Activated T-cell treated with anti-CD3 and anti-CD28 coated beads for 48 hours (primary cell): ENCODE measurements around the gene HSF4.

Experiments used
- DNase-seq: peaks from one replicate; pipeline ENCODE4 v3.0.0-alpha.2; 2020; ENCODE audit warnings: low read depth

HSF4 gene

DNA sequence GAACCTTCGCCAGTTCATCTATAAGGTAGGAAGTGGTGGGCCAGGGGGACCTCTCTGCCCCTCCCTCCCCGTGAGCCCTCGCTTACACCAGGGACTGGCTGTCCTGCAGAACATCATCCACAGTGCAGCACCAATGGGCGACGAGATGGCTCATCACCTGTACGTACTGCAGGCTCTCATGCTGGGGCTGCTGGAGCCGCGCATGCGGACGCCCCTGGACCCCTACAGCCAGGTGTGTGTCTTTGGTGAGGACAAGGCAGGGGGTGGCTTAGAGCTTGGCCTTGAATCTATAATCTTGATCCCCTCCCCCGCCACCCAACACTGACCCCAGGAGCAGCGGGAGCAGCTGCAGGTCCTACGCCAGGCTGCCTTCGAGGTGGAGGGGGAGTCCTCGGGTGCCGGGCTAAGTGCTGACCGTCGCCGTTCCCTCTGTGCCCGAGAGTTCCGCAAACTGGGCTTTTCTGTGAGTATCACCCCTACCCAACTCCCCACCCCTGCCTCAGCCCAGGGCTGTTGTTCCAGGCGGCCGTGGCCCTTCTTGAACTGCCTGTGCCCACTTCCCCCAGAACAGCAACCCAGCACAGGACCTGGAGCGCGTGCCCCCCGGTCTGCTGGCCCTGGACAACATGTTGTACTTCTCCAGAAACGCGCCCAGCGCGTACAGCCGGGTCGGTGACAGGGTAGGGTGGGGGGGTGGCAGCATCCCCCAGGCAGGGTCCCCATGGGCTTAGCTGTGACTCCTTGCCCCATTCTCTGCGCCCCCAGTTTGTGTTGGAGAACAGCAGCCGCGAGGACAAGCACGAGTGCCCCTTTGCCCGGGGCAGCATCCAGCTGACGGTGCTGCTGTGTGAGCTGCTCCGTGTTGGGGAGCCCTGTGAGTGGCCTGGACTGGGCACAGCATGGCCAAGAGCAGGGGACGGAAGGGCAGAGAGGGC lies 37.1 kb downstream of the HSF4 start:
- no peak for DNase-seq

DNA sequence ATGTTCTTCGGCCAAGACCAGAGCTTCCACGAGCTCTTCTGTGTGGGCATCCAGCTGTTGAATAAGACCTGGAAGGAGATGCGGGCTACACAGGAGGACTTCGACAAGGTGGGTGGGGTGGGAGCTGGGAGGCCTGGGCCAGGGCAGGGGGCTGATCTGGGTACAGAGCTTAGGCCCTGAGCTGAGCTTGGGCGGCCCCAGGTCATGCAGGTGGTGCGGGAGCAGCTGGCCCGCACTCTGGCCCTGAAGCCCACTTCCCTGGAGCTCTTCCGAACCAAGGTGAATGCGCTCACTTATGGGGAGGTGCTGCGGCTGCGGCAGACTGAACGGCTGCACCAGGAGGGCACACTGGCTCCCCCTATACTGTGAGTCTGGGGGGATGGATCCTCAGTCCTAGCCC lies 37.9 kb downstream of the HSF4 start:
- no peak for DNase-seq

DNA sequence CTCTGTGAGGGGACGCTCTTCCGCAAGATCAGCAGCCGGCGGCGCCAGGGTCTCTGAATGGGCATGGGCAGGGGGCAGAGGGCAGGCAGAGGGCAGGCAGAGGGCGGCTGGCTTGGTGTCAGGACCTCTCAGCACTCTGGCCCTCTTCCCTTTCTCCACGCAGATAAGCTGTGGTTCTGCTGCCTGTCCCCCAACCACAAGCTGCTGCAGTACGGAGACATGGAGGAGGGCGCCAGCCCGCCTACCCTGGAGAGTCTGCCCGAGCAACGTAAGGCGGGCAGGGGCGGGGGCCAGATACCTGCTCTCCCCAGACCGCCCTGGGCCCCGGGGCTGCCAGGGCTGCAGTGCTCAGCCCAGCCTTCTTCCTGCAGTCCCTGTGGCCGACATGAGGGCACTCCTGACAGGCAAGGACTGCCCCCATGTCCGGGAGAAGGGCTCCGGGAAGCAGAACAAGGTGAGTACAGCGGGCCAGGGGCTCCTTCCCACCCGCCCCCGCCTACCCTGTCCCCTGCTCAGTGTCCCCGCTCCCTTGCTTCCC lies 38.5 kb downstream of the HSF4 start:
- no peak for DNase-seq

DNA sequence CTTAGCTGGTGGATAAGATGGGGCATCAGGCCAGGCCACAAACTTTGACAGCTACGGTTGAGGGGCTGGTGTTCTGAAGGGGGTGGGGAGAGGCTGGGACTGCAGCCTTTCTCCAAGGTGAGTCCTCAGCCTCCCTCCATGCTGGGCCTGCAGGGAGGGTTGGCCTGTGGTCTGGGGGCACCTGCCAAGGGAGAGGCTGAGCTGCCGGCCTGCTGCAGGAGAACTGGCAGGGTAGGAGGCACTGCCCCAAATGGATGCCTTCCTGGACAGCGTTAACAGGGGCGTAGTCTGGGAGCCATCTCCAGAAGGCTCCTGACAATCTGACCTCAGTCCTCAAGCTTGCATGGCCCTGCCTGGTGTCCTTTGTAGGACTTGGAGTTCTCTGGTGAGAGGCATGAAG lies 39.5 kb downstream of the HSF4 start:
- DNase-seq: no peak

DNA sequence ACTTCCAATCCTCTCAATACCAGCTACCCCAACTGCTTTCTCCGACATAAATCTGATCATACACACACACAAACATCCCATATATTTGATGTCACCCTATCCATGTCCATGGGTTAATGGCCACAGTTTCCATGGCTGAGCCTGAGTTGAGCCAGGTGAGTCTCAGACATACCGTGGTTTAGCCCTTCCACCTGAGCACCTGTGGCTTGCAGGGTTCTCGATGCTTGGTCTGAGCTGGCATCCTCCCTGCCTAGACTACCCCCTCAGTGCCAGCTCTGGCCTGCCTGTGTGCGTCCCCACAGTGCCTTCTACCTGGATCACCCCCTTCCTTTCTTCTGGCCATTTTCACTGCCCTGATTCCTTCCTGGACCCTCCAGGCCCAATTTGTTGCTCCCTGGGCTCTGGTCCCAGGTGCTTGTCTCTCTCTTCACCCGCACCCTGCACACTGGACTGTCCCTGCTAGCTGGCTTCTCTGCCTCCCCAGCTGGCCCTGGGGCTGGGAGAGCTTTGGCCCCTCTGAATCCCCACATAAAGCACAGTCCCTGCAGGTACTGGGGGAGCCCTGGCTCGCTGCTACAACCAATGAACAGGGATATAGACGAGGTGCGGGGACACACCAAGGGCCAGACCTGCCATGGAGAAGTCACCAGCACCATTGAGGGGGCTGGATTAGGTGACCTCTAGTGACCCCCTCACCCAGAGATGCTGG lies 41.7 kb downstream of the HSF4 start:
- DNase-seq: no peak

DNA sequence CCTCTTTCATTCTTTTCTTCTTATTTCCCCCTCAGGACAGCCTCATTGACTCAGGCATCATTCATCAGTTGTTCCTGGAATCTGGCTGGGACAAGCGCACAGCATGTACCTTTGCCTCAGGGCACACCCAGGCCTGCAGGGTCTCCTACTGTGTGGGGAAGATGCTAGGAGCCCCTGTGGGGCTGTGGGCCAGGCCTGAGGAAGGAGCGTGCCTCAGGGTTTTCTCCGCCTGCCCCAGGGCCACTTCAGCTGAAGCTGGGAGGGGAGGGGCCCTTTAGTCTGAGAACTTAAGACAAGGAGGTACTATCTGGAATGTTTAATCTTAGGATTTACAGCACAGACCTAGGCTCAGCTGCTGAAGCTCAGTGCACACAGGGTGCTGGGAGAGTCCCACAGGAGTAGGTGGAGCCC lies 42.3 kb downstream of the HSF4 start:
- DNase-seq: no peak

DNA sequence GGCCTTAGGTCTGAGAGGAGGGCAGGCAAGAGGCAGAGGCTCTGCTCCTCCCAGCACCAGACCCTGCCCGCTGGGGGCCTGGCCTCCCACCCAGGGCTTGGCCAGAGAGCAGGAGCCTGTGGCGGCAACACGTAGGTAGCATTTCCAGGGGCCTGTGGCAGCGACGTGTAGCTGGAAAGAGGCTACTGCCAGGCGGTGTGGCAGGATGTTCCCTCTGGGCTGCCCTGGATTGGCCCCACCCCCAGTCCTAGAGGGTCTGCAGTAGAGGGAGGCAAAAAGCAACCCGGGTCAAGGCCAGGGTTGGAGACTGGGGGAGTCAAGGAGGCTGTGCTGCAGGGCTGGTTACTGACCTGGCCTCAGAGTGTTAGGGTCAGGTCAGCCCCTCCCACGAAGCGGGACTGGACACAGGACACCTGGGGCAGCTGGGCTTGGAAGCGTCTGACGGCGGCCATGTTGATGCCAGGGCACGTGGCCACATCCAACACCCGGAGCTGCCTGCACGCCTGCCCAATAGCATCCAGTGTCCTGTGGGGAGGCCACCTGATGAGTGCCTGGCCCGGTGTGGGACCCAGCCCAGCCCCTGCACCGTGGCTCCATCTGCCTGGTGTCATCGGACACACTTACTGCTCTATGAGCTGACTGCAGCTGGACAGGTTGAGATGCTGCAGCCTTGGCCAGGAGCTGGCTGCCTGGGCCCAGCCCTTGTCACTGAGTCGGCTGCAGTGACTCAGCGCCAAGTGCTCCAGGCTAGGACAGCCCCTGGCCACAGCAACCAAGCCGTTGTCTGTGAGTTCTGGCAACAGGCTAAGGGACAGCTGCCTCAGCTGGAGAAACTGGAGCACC lies 42.9 kb downstream of the HSF4 start:
- DNase-seq: no peak

DNA sequence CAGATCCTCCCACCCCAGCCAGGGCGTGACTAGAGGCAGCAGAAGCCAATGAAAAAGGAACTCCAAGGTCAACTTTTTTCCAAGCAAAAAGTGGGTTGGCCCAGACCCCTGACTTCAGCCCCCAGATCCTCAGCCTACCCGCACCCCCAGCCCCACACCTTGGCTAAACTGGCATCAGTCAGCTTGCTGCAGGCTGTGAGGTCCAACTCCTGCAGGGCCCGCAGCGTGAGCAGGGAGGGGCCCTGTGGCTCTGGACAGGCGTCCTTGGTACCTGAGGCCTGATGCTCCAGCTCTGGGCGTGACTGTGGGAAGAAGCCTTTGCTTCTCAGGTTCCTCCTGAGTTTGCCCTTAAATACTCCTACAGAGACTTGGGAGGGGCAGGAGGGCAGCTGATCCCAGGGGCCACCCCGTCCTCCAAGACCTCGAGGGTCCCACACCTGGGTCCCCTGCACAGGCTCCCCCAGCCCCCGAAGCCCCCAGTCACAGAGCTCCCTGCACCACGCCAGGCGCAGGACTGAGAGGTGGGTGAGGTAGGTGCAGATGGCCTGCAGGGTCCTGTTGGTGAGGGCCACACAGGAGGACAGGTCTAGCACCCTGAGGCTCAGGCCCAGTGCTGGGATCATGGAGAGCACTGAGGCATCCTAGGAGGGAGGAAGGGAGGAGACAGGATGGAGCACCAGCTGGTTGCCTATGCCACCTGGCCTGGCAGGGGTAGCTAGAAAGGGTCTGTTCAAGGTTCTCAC lies 43.8 kb downstream of the HSF4 start:
- DNase-seq: no peak

DNA sequence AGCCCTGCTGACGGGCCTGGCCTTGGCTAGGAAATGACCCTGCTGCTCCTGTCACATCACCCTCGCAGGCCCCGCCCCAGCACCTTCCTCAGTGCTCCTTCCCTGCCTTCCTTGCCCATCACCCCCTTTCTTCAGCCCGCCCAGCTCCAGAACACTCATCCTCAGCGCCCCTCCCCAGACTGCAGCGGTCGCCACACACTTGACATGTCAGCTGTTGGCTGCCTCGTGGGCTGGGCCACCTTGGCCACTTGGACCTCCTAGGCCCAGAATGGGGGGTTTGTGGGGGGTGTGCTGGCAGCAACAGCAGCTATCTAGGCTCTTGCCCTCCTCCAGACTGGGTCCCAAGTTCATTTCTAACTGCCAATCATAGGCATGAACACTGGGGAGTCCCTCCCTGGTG lies 45.0 kb downstream of the HSF4 start:
- no peak for DNase-seq

DNA sequence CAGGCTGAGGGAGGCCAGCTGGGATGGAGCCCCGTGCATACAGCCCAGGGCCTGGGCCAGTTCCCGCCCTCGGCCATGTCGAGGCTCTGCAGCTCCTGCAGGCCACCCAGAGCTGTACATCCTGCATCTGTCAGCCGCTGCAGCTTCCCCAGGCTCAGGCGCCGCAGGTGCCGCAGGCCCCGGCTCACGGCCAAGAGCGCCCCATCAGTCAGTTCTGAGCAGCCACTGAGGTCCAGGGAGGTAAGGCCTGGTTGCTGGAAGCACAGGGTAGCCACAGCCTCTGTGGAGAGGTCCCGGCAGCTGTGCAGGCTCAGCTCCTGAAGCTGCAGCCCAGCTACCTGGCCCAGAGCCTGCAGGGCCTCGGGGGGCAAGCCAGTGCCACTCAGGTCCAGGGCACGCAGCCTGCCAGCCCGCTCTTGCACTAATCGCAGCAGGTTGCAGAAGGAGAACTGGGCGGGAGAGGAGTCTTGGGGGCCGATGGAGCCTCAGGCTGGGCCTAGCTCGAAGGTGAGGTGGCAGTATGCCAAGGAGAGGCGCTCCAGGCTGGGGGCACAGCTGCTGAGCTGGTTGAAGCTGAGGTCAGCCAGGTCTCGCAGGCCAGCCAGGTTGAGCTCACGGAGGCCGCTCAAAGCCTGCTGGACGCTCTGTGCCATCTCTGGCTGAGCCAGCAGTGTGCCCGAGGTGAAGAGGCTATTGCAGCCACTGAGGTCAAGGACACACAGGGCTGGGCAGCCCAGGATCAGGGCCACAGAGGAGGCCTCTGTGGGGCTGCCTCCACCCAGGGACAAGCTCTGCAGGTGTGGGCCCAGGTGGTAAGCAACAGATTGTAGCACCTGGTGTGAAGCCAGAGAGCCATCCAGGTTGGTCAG lies 45.8 kb downstream of the HSF4 start:
- no peak for DNase-seq

DNA sequence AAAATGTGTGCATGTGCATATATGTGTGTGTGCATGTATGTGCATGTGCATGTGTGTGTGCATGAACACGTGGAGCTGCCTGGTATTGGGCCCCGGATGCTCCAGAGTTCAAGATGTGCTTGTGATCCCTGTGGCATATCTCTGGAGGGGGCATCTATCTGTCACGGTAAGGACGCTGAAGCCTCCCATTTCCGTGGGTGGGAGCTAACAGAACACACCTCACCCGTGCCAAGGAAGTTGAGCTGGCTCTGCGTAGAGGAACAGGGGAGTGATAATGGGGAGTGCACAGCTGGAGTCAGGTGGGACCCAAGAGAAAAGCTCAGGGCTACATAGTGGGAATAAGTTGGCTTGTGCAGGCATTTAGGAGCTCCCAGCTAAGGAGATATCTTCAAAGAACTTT lies 47.1 kb downstream of the HSF4 start:
- no peak for DNase-seq

DNA sequence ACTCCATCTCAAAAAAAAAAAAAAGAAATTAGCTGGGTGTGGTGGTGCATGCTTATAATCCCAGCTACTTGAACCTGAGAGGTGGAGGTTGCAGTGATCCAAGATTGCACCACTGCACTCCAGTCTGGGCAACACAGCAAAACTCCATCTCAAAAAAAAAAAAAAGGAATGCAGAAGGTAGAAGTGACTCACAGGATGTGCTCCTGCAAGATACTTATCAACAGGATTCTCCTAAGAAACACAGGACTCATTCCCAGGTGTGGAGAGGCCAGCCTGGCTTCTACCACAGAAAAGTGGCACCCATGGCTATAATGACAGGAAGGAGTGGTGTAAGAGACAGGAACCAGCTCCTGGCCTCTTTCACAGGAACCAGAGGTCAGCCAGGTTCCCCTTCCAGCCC lies 48.2 kb downstream of the HSF4 start:
- DNase-seq: no peak

DNA sequence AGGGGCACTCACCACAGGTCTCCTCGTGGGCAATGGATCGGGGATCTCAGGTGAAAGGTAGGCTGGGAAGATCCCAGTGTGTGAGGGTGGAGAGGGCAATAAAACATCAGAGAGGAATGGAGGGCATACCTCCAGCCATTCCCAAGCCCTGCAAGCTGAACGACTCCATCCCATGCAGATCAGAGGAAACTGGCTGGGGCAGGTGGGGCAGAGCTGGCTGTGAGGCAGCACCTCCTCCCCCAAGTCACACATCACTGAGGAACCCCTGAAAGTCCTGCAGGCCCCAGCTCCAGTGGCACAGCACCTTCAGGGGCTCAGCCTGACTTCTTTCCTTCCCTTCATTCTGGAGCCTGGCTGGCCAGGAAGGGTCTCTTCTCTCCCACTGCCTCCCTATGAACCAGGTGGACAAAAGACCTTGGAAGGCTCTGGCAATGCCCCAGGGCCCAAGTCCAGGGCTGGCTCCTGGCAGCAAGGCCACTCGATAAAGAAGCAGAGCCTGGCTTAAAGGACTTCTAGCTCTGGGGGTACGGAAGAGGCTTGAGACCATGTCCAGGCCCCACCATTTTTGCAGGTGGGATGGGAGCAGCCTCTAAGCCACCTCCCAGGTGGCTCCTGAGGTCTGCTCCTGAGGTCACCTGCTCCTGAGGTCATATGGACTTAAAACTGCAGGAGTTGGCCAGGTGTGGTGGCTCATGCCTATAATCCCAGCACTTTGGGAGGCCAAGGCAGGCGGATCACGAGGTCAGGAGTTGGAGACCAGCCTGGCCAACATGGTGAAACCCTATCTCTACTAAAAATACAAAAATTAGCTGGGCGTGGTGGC lies 48.9 kb downstream of the HSF4 start:
- DNase-seq: no peak

DNA sequence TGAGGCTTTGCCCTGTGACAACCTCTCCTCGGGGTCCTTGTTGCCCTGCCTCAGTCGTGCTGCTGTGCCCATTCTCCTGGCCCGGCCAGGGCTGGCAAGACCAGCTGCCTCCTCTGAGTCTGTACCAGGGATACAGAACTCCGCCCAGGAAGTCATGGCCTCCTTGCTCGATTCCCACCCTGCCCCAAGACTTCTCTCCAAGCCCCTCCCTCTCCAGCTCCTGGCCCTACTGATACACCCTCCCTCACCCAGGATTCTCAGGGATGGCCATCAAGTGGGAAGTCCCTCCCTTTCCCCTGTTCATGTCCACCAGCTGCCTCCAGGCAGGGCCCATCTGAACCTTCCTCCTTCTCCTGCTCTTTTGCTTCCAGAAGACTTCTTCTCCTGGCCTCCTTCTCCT lies 51.2 kb downstream of the HSF4 start:
- DNase-seq: no peak

DNA sequence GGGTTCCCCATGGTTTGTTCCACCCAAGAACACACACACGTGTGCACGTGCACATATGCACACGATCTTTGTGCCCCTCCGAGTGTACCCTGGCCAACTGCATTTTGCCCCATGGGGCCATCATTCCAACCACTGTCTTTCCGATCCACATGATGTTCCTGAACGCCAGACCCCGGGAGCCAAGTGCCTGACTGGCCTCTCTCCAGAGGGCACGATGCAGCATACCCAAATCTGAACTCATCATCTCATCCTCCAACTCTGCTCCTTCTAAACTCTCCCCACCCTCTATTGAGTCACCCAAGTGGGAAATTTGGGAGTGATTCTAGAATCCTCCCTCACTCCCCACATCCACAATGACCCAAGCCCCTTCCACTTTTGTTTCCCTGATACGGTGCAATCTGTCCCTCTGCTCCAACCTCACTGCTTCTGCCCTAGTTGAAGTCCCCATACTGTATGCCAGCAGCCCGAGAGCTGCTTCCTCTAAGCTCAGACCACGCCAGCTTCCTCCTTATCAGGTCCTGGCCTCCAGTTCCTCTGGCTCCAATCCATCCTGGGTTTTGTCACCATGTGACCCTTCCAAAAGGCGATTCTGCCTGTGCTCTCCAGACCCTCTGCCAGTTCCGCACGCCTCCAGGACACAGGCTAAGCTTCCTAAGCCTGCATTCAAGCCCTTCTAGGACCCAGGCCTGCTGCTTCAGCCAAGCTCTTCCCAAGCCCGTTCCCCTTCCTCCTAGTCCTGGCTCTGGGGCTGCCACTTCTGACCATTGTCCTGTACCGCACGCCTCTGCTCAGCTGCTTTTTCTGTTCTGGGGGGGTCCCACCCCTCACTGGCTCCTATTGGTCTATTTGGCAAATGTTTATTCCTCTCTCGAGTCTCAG lies 52.3 kb downstream of the HSF4 start:
- DNase-seq: no peak
